ENCODE results near the gene ATP1A1.

Gene ATP1A1

GRCh38 chr1:116390195-116390594, 17.2 kb downstream of the ATP1A1 start:
- no peak for TF ChIP-seq CTCF (IDR thresholded peaks at IDR 0.05; ENCODE audit: low read depth, low read length)
- Histone ChIP-seq H3K27me3 (ENCODE audit: insufficient read depth, low read depth, severe bottlenecking) (no peaks in the 10 kb centered on the region), H3K36me3 (peaks cover 94% of the 10 kb centered on the region), H3K9me3 (ENCODE audit: severe bottlenecking) (no peaks in the 10 kb centered on the region), H3K4me3 (ENCODE audit: low read depth, low read length) (no peak overlapping the region), H3K27ac (no peak overlapping the region)
- no peak for DNase-seq

GRCh38 chr1:116391185-116391584, 18.1 kb downstream of the ATP1A1 start:
- no peak for DNase-seq
- no peak overlapping the region for H3K4me3 ChIP-seq (ENCODE audit: low read depth, low read length)
- H3K27ac ChIP-seq: no peak overlapping the region
- H3K36me3 ChIP-seq: peaks cover 94% of the 10 kb centered on the region
- TF ChIP-seq CTCF (IDR thresholded peaks at IDR 0.05; ENCODE audit: low read depth, low read length): no peak
- H3K27me3 ChIP-seq (ENCODE audit: insufficient read depth, low read depth, severe bottlenecking): no peaks in the 10 kb centered on the region
- H3K9me3 ChIP-seq (ENCODE audit: severe bottlenecking): no peaks in the 10 kb centered on the region

- DNase-seq: no peak
- TF ChIP-seq CTCF (IDR thresholded peaks at IDR 0.05; ENCODE audit: low read depth, low read length): no peak
- Histone ChIP-seq H3K4me3 (ENCODE audit: low read depth, low read length) (no peak overlapping the region), H3K27me3 (ENCODE audit: insufficient read depth, low read depth, severe bottlenecking) (no peaks in the 10 kb centered on the region), H3K27ac (no peak overlapping the region), H3K36me3 (peaks cover 94% of the 10 kb centered on the region), H3K9me3 (ENCODE audit: severe bottlenecking) (no peaks in the 10 kb centered on the region)
Measured at GRCh38 chr1:116392717-116393404, 19.8 kb downstream of the ATP1A1 start.

GRCh38 chr1:116393792-116394191, 20.7 kb downstream of the ATP1A1 start:
- Histone ChIP-seq H3K4me3 (ENCODE audit: low read depth, low read length) (no peak overlapping the region), H3K27ac (no peak overlapping the region), H3K36me3 (peaks cover 94% of the 10 kb centered on the region), H3K27me3 (ENCODE audit: insufficient read depth, low read depth, severe bottlenecking) (no peaks in the 10 kb centered on the region), H3K9me3 (ENCODE audit: severe bottlenecking) (no peaks in the 10 kb centered on the region)
- no peak for TF ChIP-seq CTCF (IDR thresholded peaks at IDR 0.05; ENCODE audit: low read depth, low read length)
- DNase-seq: no peak

GRCh38 chr1:116394270-116394669, 21.2 kb downstream of the ATP1A1 start:
- Histone ChIP-seq H3K27me3 (ENCODE audit: insufficient read depth, low read depth, severe bottlenecking) (no peaks in the 10 kb centered on the region), H3K4me3 (ENCODE audit: low read depth, low read length) (no peak overlapping the region), H3K9me3 (ENCODE audit: severe bottlenecking) (no peaks in the 10 kb centered on the region), H3K27ac (no peak overlapping the region), H3K36me3 (peaks cover 93% of the 10 kb centered on the region)
- no peak for TF ChIP-seq CTCF (IDR thresholded peaks at IDR 0.05; ENCODE audit: low read depth, low read length)
- no peak for DNase-seq

- Histone ChIP-seq H3K36me3 (peaks cover 95% of the 10 kb centered on the region), H3K9me3 (ENCODE audit: severe bottlenecking) (no peaks in the 10 kb centered on the region), H3K27me3 (ENCODE audit: insufficient read depth, low read depth, severe bottlenecking) (no peaks in the 10 kb centered on the region), H3K27ac (no peak overlapping the region), H3K4me3 (ENCODE audit: low read depth, low read length) (no peak overlapping the region)
- TF ChIP-seq CTCF (IDR thresholded peaks at IDR 0.05; ENCODE audit: low read depth, low read length): no peak
- no peak for DNase-seq
Measured at GRCh38 chr1:116396769-116397168, 23.7 kb downstream of the ATP1A1 start.

All from WERI-Rb-1 (cell line).